Stimulated activated CD8-positive, alpha-beta memory T cell treated with anti-CD3 and anti-CD28 coated beads, Interleukin-7, amount 100 ng/mL, for 24 hours (primary cell): ENCODE results near the gene C1orf35.

Experiments
- DNase-seq: peaks from one replicate; pipeline ENCODE4 v3.0.0-alpha.2; 2020; ENCODE audit warnings: low read depth

Gene C1orf35

DNA sequence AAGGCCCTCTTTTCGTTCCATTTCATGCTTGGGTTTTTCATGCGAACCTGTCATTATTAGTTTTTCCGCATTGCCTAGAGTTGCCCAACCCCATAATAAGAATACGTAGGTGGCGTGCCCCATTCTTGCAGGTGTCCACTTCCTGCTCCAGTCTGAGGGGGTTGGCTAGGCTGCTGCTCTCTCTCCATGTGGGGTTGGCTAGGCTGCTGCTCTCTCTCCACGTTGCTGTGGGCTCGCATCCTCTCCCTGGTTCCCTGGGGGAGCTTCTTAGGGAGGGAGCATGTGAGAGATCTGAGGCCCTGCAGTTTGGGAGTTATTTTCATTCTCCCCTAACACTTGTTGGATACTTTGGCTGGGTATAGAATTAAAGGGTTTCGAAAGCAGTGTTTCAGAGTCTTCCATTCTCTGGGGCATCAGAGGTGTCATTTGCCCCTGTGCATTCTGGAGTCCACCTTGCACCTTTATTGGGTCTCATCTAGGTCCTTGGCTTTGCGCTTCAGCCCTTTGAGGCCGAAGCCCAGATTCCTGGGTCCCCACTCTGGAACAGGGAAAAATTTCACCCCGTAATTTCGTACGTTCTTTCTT lies 8.6 kb downstream of the C1orf35 start:
- DNase-seq: no peak

DNA sequence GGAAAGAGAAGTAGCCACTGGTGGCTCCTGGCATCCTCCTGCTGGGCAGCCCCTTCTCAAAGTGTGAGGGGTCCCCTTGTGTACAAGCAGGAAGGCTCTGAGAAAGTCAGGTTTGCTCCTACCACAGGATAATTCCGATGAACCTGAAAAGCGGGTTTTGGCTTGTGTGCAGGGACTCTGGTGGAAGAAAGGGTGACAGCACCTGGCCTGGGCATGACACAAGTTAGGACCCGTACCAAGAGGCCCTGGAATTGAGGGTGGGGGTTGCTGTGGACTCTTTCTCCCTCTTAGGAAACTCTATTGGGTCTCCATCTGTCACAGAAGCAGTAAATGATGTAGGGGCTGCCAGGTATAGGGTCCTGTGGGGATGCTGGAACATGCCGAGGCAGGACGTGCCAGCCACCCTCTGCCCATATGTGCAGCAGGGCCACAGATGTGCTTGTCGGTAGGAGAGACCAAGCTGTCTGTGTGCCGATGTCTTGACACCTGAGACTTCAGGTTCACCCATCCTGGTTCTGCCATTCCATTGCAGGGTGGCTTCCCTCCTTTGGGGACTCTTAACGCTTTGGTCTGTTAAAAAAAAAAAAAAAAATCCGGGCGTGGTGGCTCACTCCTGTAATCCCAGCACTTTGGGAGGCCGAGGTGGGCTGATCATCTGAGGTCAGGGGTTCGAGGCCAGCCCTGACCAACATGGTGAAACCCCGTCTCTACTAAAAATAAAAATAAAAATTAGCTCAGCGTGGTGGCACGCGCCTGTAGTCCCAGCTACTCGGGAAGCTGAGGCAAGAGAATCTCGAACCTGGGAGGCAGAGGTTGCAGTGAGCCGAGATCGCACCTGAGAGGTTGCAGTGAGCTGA lies 9.8 kb downstream of the C1orf35 start:
- DNase-seq: no peak

DNA sequence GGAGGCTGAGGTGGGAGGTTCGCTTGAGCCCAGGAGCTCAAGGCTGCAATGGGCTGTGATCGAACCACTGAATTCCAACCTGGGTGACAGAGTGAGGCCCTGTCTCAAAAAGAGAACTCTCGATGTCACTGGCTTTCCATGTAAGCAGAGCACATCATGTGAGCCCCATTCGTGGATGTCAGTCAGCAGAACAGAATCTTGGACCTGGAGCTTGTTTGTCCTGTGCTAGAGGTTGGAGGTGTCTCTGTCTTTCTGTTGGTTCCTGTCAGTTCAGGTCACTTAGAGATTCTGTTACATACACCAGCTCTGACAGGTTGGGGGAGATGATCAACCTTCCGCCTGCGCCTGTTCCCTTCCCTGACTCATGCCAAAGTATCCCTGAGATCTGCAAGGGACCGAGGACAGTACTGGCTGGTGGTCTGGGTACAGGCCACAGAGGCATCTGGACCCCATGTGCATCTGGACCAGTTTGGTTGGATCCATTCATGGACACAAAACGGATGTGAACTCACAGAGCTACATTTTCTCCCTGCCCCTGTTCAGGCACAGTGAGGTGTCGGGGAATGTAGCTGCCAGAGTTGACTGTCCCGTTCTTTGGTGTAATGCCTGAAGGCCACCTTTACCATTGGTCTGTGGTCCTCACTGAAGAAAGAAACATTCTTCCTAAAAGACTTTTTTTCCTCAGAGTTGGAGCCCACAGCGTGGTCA lies 10.6 kb downstream of the C1orf35 start:
- no peak for DNase-seq

DNA sequence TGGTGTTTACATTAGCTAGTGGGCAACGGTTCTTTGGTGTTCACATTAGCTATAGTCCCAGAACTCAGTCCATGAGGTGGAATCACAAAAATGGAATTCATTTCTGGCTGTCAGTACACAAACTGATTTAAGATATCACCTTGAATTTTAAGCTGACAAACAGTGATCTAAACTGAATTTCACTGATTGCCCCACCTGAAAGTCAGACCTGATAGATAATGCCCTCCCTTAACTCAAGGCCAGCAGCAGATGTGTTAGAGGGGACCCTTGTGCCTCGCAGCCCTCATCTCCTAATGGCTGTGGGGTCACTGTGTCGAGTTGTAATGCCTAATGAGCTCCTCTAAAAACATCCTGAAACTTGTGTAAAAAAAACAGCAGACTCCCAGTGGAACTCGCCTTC lies 12.0 kb downstream of the C1orf35 start:
- DNase-seq: no peak

DNA sequence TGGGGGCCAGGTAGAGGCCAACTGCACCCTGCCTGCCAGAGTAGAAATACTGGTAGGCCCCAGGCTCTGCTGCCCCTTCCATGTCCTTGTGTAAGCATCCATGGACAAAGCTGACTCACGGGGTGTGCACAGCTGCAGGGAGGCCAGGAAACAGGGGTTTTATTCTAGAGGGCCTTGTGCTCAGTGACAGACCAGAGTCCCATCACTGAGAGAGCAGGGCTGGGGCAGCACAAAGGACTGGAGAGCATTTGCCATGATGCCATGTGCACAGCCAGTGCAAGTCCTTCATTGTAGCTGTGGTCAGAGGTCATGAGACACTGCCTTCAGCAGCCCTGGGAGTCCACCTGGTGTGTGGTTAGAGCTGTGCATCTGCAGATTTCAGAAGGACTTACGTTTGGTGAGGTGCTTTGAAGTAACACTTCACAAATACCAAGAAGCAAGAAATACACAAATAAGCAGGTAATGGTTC lies 12.5 kb downstream of the C1orf35 start:
- DNase-seq: no peak

DNA sequence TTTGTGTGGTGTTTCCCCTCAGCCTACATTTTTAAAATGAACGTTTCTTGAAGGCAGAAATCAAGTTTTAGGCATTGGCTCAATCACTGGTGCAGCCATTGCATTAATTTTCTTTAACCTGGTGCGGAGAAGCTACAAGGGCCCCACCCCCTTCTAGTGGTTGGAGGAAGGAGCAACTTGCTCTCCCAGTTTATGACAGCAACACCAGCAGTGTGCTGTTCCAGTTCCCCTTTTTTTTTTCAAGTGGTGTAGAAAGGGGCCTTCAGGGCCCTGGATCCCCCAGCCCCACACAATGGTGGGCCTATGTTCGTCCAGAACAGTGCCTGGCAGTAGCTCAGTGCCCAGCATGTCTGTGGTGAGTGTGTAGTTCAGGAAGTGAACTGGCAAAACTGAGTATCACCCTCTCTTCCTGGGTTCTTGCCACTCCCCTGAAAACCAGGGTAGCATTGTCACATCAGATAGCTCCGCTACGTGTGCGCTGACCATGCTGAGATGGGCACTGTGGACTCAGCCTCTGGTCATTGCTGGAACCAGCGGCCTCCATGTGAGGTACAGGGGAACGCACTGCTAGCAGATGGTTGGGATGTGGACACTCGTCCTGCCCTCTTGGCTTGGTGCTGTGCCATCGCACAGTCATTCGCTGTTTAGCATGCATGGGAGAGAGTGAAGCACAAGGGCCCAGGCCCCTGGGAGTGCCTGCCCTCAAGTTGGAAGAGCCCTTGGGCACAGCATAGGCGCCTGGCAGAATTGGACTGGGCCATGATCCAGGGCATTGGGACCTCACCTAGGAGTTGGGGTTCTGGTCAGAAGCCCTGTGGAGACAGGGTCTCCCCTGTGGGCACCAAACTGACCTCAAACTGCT lies 13.4 kb downstream of the C1orf35 start:
- no peak for DNase-seq

DNA sequence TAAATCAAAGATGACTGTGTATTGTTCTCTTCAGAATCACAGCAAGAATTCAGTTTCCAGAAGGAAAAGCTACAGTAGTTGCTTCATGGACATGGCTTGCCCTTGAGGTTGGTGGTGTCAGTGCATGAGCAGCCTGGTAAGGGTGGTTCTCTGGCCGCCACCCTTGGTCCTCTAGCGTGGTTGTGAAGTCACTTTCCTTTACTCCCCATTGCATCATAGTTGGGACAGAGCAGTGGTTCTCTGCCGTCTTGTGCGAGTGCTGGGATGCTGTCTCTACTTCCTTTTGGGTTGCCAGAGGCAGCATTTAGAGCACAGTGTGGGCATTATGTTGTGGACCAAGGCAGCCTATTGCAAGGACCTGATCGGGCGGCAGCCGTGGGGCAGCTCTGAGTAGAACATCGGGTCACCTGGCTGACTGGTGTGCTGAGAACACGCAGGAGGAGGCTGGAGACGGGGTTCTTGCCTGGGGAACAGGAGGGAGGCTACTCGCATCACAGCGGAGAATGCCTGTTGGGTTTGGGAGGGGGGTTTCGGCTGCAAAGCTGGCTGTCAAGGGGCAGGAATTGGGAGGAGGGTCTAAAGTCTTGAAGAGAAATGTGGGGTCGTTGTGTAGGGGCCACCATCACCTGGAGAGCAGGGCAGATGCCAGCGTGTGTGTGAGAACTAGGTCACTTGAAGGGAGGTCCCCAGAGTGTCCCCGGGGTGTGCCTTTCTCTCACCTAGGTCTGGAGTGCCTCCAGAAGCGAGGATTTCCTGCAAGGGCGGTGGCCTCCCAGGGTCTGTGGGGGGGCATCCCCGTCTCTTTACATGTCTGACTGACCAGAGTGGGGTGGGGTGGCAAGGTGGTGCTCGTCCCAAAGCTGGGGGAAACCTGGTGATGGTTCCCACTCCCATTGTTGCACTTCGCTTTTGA lies 14.3 kb downstream of the C1orf35 start:
- DNase-seq: no peak

DNA sequence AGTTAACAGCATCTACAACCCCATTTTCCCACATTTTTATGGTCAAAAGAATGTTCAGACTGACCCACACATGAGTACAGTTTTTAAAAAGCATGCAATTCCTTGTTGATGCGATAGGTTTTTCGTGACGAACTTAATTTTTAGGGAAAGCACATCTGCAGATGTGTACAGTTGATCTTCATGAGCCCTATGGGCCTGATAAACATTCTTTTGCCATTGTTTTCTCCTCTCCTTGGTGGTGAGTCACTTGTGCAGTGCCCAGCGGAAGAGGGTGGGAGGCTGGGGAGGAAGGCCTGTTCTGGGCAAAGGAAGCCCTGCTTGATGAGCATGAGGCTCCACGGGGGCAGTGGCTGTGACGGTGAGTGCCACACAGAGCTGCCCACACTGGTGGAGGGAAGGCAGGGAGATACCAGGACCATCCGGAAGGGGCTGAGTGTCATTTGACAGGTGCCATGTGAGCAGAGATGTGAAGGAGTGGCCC lies 15.3 kb downstream of the C1orf35 start:
- DNase-seq: no peak

DNA sequence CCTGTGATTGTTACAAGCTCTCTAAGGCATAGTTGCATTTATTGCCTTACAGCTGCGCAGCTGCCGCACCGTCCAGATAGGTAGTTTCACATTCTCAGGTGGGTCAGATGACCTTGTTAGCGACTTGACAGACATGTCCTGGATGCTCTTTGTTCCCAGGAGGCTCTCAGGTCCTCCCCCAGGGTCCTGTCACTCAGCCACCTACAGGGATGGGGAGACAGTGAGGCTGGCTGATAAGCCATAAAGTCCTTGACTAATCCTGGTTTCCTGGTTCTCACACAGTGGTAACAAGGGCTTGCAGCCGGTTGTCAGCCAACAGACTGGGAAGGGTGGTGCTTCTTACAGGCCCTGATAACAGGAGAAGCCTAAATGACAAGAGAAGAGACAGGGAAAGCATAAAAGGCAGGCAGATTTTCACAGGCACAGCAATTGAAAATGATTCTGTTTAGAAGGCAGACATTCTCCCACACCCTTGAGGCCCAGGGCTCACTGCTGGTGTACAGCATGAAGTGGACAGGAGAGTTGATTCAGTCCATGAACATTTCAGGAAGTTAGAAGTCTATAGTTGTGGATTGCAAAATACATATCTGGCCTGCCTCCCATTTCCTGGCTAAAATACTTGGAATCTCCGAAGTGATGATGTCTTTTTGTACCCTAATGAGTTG lies 17.7 kb downstream of the C1orf35 start:
- DNase-seq: no peak

DNA sequence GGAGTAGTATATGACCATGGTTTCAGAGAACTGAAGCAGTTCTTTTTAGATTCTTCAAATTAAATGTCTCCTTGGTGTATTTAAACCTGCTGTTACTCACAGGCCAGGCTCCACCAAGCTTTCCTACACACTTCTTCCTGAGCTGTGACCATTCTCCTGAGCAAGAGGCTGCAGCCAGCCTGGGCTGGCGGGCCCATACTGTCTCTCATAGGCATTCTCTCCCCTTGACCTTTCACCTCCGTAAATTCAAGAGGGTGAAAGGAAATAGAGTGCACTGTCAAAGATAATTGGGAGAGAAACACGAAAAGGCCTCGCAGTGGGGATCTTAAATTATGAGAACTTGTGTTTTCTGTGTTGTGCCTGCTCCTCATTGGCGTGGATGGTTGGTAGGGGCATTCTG lies 18.3 kb downstream of the C1orf35 start:
- no peak for DNase-seq

DNA sequence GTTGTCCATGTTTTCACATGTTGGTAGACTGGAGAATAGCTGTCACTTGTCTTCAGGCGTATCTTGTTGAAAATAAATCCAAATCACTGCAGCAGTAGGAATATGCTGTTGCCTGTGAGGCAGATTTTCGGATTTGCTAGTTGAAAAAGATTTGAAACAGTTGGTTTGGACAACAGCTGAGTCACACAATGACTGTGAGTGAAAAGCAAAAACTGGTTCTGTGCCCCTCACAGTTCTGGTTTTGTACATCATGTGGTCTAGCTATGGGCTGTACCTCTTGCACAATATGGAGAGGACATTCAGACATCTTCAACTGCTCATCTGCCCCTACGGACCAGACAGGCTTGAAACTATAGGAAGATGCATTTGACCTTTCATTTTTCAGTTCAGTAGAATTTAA lies 18.8 kb downstream of the C1orf35 start:
- no peak for DNase-seq

DNA sequence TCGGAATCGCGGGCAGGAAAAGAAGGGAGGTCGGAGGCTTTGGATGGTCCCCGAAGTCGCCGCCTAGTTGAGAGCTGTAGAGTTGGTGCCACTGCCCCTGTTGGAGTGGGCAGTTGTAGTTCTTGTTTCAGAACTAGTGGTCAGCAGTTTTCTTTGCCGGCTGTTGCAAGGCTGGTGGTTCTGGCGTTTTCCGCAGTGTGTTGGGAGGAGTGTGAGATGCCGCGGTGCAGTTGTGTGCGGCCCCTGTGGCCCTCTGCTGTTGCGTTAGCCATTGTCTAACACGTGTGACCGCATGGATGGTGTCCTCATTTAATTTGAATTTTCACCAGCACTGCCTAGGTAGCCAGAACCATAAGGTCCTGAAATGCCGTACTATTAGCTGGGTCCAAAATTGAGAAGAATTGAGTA lies 19.2 kb downstream of the C1orf35 start:
- DNase-seq: no peak

DNA sequence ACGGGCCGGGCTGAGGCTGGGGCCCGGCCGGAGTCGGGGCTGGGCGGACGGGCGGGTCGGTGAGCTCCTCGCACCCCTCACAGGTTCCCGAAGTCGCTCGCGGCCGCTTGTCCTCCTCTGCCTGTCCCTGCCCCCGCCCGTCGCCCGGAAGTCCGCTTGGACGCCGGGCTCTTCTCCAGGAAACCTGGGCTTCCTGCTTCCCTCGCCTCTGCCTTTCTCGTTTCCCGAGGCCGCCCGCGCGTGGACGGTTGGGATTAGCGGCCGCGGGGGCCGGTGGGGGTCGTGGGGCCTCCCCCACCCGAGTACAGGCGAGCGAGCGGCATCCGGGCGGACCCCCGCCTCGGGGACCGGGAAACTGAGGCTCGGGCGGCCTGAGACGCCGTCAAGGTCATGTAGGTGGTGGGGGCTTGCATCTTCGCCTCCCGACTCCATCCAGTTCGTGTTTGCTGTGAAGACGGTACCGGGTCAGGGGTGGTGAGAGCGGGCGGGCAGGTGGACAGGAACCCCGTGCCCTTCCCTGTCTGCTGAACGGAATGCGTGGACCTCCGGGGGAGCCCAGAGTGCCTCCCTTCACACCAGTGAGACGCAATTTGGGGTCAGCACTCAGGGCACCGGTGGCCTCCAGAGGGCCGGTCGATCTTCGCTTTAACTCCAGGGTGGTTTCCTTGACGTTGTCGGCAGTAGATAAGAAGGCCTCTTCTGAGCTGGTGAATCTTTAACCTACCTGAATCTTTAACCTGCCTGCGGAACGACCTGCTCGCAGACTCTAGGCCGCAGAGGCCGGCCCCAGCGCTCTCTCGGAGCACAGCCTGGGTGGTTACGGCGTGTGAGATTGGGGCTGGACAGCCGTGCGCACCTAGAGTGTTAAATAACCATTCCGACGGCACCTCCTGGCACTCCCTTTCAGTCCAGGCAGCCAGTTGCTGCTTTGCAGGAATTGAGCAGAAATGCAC lies 19.9 kb downstream of the C1orf35 start:
- DNase-seq: no peak

DNA sequence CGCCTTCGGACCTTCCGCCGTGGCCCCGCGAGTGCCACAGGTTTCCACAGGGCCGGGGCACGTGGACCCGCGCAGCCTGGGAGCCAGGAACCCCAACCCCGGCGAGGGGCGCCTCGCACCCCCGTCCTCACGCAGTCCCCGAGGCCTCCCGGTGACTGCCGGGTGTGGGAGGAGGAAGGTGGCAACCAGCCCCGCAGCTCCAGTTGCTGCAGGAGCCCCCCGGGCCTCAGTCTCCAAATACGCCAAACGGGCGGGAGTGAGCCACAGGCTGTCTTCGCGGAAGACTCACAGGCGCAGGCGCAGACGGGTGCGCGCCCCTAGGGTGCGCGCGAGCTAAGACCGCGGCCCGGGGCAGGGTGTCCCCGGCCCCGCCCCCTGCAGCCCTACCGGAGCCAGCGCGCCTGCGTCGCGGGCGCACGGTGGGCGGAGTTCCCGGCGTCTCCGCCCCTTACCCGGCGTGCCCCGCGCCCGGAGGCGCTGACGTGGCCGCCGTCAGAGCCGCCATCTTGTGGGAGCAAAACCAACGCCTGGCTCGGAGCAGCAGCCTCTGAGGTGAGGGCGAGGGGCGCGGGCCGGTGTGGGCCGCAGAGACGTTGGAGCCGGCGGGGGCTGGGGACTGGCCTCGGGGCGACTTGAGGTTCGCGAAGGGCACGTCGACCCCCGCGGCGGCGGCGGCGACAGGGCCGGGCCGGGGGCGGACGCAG lies 20.8 kb downstream of the C1orf35 start, which contains the start of gene ARF1:
Gene ARF1, plus strand, starts transcription at position 495 of the 704 bp plus-strand sequence. CDS start 14,407 bp downstream, outside the sequence.
- peak; percentile 81 for DNase-seq

DNA sequence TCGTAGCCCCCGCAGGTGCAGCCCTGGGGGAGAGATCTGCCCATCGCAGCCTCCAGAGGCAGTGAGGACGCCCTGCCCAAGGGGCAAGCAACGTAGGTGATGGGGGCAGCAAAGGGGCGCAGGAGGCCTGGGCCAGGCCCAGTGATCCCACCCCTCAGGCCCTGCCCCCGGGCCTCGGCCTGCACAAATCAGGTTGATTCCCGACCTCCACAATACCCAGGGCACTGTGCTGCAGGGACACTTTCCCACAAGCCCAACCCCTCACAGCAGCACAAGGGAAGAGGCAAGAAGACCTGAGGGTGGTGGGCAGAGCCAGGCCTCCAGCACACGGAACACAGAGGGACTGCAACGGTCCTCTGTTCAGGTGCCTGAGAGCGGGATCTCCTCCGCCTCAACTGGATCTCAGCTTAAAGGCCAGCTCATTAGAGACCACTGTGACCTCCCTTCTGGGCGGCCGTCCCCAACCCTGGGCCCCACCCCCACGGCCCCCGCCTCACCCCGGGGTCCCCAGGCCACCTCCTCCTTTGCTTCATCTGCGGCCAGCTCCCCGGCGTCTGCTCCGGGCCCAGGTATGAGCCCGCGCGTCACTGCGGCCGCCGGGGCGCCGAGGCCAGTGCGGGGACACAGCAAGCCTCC lies 21.4 kb downstream of the C1orf35 start:
- no peak for DNase-seq

DNA sequence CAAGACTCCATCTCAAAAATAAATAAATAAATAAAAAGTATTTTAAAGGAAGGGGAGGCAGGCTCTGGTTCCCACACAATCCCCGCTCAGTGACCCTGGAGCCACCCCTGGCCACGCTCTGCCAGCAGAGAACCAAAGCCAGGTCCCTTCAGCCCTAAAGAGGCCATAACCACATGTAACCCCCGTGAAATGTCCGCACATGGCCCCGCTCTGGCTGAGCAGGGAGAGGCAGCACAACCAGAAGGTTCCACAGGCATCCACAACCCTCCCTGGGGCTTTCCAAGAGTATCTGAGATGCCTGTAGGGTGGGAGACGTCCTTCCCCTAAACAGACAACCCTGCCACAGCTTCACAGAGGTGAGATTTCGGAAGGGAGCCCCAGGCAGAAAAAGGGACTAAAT lies 22.0 kb downstream of the C1orf35 start:
- DNase-seq: no peak

DNA sequence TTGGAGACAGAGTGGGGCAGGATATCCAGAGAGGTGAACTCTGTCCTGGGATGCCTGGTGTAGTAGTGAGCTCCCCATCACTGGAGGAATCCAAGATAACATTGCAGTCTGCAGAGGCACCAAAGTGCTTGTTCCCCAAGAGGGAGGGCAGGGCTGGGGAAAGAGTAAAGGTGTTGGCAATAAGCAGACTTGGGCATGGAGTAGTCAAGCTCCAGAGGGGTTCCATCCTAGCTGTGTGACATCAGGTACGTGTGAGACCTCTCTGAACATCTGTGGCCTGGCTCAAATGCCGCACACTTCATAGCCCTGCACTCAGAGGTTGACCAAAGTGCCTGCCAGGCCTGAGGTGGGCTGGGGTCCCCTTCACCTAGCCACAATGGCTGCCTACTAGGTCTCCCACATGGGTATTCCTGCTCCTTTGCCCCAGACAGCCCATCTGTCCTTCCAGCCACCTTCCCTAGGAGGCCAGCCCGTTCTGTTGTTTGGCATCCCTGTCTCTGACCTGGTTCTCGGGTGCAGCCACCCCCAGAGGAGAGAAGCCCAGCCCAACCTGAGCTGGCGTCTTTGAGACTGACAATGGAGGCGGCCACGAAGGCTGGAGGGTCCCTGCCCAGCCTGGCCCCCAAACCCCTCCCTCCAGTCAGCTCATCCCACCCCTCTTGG lies 23.4 kb downstream of the C1orf35 start:
- DNase-seq: no peak
